ENCODE results near the gene COPS6. TPM values are rescaled to one million over a fixed set of nuclear protein-coding genes. Genes with fewer than 3 reads are reported as not detected.
A peak's percentile ranks its signal among the peaks of the same experiment; 100 is the strongest.

COPS6 gene
- total RNA-seq, 1 donor from 2014 or later, result 120 TPM

DNA sequence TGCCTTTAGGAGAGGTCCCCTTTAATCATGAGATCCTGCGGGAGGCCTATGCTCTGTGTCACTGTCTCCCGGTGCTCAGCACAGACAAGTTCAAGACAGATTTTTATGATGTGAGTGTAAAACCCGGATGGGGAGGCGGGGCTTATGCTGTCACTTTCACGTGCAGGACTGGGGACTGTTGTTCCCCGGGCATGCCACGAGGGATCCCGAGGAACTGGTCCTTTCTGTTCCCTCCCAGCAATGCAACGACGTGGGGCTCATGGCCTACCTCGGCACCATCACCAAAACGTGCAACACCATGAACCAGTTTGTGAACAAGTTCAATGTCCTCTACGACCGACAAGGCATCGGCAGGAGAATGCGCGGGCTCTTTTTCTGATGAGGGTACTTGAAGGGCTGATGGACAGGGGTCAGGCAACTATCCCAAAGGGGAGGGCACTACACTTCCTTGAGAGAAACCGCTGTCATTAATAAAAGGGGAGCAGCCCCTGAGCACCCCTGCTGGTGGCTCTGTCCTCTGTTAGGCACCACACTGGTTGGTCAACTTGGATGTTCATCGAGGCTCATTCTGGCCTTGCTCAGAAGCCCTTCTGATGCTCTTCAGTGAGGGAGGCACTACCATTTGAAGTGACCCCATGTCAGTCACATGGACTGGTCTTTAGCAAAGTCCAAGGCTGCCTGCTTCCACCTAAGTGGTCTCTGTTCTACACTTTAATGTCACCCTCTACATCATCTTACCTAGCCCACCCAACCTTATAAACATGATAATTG, 2.8 kb downstream of the COPS6 start:
- H3K27ac Mint-ChIP-seq, result peak overlapping the region; percentile 69
- no peak for DNase-seq (ENCODE audit: extremely low spot score, unreplicated experiment)
- peak overlapping the region; percentile 95 for H3K4me3 Mint-ChIP-seq
- TF ChIP-seq, protein P1, sequence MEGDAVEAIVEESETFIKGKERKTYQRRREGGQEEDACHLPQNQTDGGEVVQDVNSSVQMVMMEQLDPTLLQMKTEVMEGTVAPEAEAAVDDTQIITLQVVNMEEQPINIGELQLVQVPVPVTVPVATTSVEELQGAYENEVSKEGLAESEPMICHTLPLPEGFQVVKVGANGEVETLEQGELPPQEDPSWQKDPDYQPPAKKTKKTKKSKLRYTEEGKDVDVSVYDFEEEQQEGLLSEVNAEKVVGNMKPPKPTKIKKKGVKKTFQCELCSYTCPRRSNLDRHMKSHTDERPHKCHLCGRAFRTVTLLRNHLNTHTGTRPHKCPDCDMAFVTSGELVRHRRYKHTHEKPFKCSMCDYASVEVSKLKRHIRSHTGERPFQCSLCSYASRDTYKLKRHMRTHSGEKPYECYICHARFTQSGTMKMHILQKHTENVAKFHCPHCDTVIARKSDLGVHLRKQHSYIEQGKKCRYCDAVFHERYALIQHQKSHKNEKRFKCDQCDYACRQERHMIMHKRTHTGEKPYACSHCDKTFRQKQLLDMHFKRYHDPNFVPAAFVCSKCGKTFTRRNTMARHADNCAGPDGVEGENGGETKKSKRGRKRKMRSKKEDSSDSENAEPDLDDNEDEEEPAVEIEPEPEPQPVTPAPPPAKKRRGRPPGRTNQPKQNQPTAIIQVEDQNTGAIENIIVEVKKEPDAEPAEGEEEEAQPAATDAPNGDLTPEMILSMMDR (conservative IDR thresholded peaks at IDR 0.05), result peak; percentile 37
- peaks cover 28% of the 10 kb centered on the region for H3K4me1 Mint-ChIP-seq (ENCODE audit: unreplicated experiment)
- H3K36me3 Mint-ChIP-seq, result peaks cover 22% of the 10 kb centered on the region
- H3K27me3 Mint-ChIP-seq, result no peaks in the 10 kb centered on the region
- H3K9me3 Mint-ChIP-seq, result no peaks in the 10 kb centered on the region

DNA sequence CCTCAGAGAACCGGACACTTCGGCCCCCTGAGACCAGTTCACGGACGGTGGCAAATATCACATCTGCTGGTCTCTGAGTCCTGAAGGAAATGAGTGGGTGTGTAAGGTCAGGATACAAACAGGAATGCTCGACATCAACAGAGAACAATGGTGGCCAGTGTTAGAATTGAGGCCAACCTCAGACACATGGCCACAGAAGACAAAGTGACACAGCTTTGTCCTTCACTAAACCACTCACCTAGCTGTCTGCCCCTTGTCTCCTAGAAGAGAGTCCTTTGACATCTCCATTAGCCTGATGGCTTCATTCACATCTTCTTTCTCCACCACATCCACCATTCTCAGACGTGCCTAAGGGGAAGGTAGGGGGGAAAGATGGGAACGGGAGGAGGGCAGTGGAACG, 4.3 kb downstream of the COPS6 start:
- Mint-ChIP-seq H3K9me3 (no peaks in the 10 kb centered on the region), H3K27ac (peak overlapping the region; percentile 56), H3K4me3 (peak overlapping the region; percentile 31), H3K4me1 (ENCODE audit: unreplicated experiment) (peaks cover 30% of the 10 kb centered on the region), H3K27me3 (no peaks in the 10 kb centered on the region), H3K36me3 (peaks cover 33% of the 10 kb centered on the region)
- DNase-seq (ENCODE audit: extremely low spot score, unreplicated experiment), result no peak
- TF ChIP-seq, protein P1 (conservative IDR thresholded peaks at IDR 0.05), result no peak

DNA sequence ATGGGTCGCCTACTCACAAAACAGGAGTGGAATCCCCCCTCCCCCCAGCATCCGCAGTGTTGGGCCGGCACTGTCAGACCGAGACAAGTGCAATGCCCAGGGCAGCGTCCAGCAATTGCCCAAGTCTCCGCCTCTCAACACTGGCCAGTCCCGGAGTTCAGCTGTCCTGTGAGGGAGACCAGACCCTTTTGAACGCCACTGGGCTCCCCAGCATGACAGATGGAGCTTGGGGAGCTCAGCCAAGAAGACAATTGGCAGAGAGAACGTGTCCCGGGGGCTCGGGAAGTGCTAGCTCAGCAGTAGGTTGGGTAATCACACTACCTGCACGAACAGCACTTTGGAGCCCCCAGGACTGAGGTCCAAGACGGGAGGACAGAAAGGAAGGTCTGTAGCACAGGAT, 4.7 kb downstream of the COPS6 start:
- TF ChIP-seq, protein P1 (conservative IDR thresholded peaks at IDR 0.05), result no peak
- H3K27ac Mint-ChIP-seq, result peak overlapping the region; percentile 56
- peaks cover 32% of the 10 kb centered on the region for H3K4me1 Mint-ChIP-seq (ENCODE audit: unreplicated experiment)
- H3K9me3 Mint-ChIP-seq, result no peaks in the 10 kb centered on the region
- no peaks in the 10 kb centered on the region for H3K27me3 Mint-ChIP-seq
- peaks cover 37% of the 10 kb centered on the region for H3K36me3 Mint-ChIP-seq
- H3K4me3 Mint-ChIP-seq, result no peak overlapping the region
- DNase-seq (ENCODE audit: extremely low spot score, unreplicated experiment), result no peak

DNA sequence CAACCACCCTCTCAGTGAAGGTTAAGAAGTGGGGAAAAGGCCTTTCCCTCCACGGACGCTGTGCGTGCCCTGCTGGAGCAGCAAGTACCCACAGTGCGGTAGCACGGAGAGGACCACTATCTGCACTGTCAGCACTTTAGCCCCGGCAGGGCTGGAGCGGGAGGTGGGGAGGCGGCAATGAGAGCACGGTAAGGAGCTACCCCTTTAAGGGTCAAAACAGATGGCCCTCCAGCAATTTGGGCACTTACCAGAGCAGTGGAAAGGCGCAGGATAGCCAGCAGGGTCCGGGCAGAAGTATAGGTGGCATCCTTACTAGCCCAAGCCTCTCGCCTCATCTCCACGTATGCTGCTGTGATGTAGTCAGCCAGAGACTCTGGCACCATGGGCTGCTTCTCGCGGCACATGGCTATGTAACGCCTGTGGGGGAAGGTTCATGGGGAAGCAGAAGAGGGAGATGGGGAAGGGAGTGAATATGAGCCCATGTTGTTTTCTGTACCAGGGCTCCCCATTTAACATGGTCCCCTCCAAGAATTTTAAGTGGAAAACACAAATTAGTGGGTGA, 5.2 kb downstream of the COPS6 start:
- TF ChIP-seq, protein P1 (conservative IDR thresholded peaks at IDR 0.05), result no peak
- H3K4me3 Mint-ChIP-seq, result no peak overlapping the region
- H3K4me1 Mint-ChIP-seq (ENCODE audit: unreplicated experiment), result peaks cover 37% of the 10 kb centered on the region
- no peak for DNase-seq (ENCODE audit: extremely low spot score, unreplicated experiment)
- no peaks in the 10 kb centered on the region for H3K9me3 Mint-ChIP-seq
- H3K36me3 Mint-ChIP-seq, result peaks cover 42% of the 10 kb centered on the region
- H3K27ac Mint-ChIP-seq, result peak overlapping the region; percentile 56
- H3K27me3 Mint-ChIP-seq, result no peaks in the 10 kb centered on the region

DNA sequence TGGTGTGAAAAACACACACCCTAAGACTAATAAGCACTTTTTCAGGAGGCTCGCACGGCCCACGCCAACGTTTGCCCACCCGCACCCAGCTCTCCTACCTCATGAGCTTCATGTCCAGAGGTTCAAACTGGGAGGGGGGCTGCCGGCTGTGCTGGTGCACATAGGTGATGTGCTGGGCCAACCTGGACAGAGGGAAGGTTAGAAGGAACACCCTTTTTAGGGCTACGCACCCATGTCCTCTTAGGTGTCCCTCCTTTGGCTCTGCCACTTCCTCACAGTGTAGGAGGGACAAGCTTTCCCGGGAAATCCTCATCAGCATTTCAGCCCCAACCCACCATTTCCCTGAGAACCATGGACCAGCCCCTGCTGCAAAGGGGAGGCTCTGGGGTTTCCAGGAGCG, 6.5 kb downstream of the COPS6 start:
- Mint-ChIP-seq H3K27ac (peak overlapping the region; percentile 58), H3K4me1 (ENCODE audit: unreplicated experiment) (peaks cover 40% of the 10 kb centered on the region), H3K9me3 (no peaks in the 10 kb centered on the region), H3K27me3 (no peaks in the 10 kb centered on the region), H3K36me3 (peaks cover 49% of the 10 kb centered on the region), H3K4me3 (no peak overlapping the region)
- TF ChIP-seq, protein P1 (conservative IDR thresholded peaks at IDR 0.05), result no peak
- no peak for DNase-seq (ENCODE audit: extremely low spot score, unreplicated experiment)

Measured in type B pancreatic cell (in vitro differentiated cells).